ENCODE data around the gene PCSK5.

- no peak for TF ChIP-seq CTCF (IDR thresholded peaks at IDR 0.05; ENCODE audit: low read depth, low read length, missing input control)
- no peak for TF ChIP-seq SP1 (IDR thresholded peaks at IDR 0.05)
- no peak for TF ChIP-seq ZBTB33 (IDR thresholded peaks at IDR 0.05)
- TF ChIP-seq YY1 (IDR thresholded peaks at IDR 0.05) = no peak
- no peak for TF ChIP-seq FOXA1 (IDR thresholded peaks at IDR 0.05)
- no peak for TF ChIP-seq EGR1 (IDR thresholded peaks at IDR 0.05; ENCODE audit: low read depth in 2 of 2)
- no peak for TF ChIP-seq TAF1 (conservative IDR thresholded peaks at IDR 0.05)
Observed at GRCh38 chr9:76245518-76245917, 355.0 kb downstream of the PCSK5 start.
